GM23338 (cell line): ENCODE data around the gene IL22. TPM values are rescaled to one million over a fixed set of nuclear protein-coding genes. Genes with fewer than 3 reads are reported as not detected.

ENCODE experiments used
- ATAC-seq: fragments of 200-7000 bp; cut with Tn5 transposase; 3 replicates; pipeline ENCODE4 v1.9.1; 2020
- DNase-seq: peaks from one replicate; pipeline ENCODE4 v3.0.0-alpha.2; 2015; ENCODE audit warnings: low spot score
- H2AFZ ChIP-seq: fragments of 200-600 bp; sonication (generic); 2 replicates; pipeline ENCODE4 v1.8.0; 2016; ENCODE audit warnings: antibody characterized with exemption, mild to moderate bottlenecking, moderate library complexity
- H3F3A ChIP-seq: fragments of 200-600 bp; sonication (generic); replicated peaks from 2 replicates; pipeline ENCODE4 v1.8.0; 2017; ENCODE audit warnings: antibody characterized with exemption, mixed run types, low read depth
- H3K27ac ChIP-seq: fragments of 200-600 bp; sonication (generic); 2 replicates; pipeline ENCODE4 v1.6.1; 2016; ENCODE audit warnings: low read depth
- H3K27me3 ChIP-seq: fragments of 200-600 bp; sonication (generic); 2 replicates; pipeline ENCODE4 v1.8.0; 2016; ENCODE audit warnings: mild to moderate bottlenecking, mixed run types, moderate library complexity; ENCODE audit not compliant: insufficient read depth
- H3K36me3 ChIP-seq: fragments of 200-600 bp; sonication (generic); 2 replicates; pipeline ENCODE4 v1.8.0; 2016; ENCODE audit warnings: mild to moderate bottlenecking; ENCODE audit not compliant: insufficient read depth
- H3K4me1 ChIP-seq: fragments of 200-600 bp; sonication (generic); 2 replicates; pipeline ENCODE4 v1.8.0; 2016; ENCODE audit warnings: mild to moderate bottlenecking, moderate library complexity; ENCODE audit not compliant: insufficient read depth
- H3K4me2 ChIP-seq: fragments of 200-600 bp; sonication (generic); 2 replicates; pipeline ENCODE4 v1.7.1; 2017; ENCODE audit warnings: mixed run types
- H3K4me3 ChIP-seq: fragments of 200-600 bp; sonication (generic); 2 replicates; pipeline ENCODE4 v1.6.1; 2016; ENCODE audit warnings: mixed run types
- H3K79me2 ChIP-seq: fragments of 200-600 bp; sonication (generic); replicated peaks from 2 replicates; pipeline ENCODE4 v1.8.0; 2017; ENCODE audit warnings: mild to moderate bottlenecking; ENCODE audit not compliant: insufficient read depth
- H3K9me2 ChIP-seq: fragments of 200-600 bp; sonication (generic); 2 replicates; pipeline ENCODE4 v1.8.0; 2017; ENCODE audit not compliant: insufficient read depth
- H4K20me1 ChIP-seq: fragments of 200-600 bp; sonication (generic); replicated peaks from 2 replicates; pipeline ENCODE4 v1.8.0; 2017; ENCODE audit warnings: mild to moderate bottlenecking; ENCODE audit not compliant: insufficient read depth
- H3K27ac Mint-ChIP-seq: 2 replicates; pipeline ENCODE4 v1.8.0; 2020; ENCODE audit warnings: inconsistent platforms, mild to moderate bottlenecking, moderate library complexity, mixed read lengths
- H3K27me3 Mint-ChIP-seq: 3 replicates; pipeline ENCODE4 v1.8.0; 2022; ENCODE audit warnings: low read depth, mild to moderate bottlenecking, moderate library complexity, mixed read lengths, inconsistent platforms; ENCODE audit not compliant: insufficient read depth, poor library complexity
- H3K36me3 Mint-ChIP-seq: 3 replicates; pipeline ENCODE4 v1.8.0; 2021; ENCODE audit warnings: low read depth, mild to moderate bottlenecking, inconsistent platforms, moderate library complexity, mixed read lengths
- H3K4me1 Mint-ChIP-seq: 3 replicates; pipeline ENCODE4 v1.8.0; 2020; ENCODE audit warnings: mild to moderate bottlenecking, inconsistent platforms, mixed read lengths
- H3K4me3 Mint-ChIP-seq: 3 replicates; pipeline ENCODE4 v1.8.0; 2021; ENCODE audit warnings: moderate library complexity, mild to moderate bottlenecking, inconsistent platforms, mixed read lengths
- H3K9me3 Mint-ChIP-seq: 3 replicates; pipeline ENCODE4 v1.8.0; 2020; ENCODE audit warnings: moderate library complexity, mild to moderate bottlenecking, inconsistent platforms, mixed read lengths
- CREB1 ChIP-seq: fragments of 250-450 bp; sonication (Bioruptor Pico); IDR thresholded peaks from 2 replicates; pipeline ENCODE4 v1.5.0; 2020; ENCODE audit warnings: low read depth, mild to moderate bottlenecking, moderate library complexity
- CTCF ChIP-seq, 2 experiments: fragments of 200-600 bp in 1 of 2; sonication (generic) in 1 of 2; conservative IDR thresholded peaks; 2 replicates each; pipeline versions ENCODE4 v1.5.1 to v1.6.1; 2016 to 2017; ENCODE audit warnings: antibody characterized with exemption in 2 of 2, low read depth in 2 of 2, mild to moderate bottlenecking in 2 of 2, moderate library complexity in 1 of 2
- ETS1 ChIP-seq: IDR thresholded peaks from 2 replicates; pipeline ENCODE4 v1.6.1; 2016; ENCODE audit warnings: antibody characterized with exemption
- EZH2 ChIP-seq: fragments of 200-600 bp; sonication (generic); IDR thresholded peaks from one replicate; pipeline ENCODE4 v1.8.0; 2017; ENCODE audit warnings: antibody characterized with exemption, mild to moderate bottlenecking, low read depth; ENCODE audit not compliant: unreplicated experiment
- EZH2phosphoT487 ChIP-seq: fragments of 200-600 bp; sonication (generic); IDR thresholded peaks from one replicate; pipeline ENCODE4 v1.8.1; 2018; ENCODE audit warnings: antibody characterized with exemption; ENCODE audit not compliant: unreplicated experiment
- JUNB ChIP-seq: IDR thresholded peaks from one replicate; pipeline ENCODE4 v1.6.1; 2016; ENCODE audit warnings: antibody characterized with exemption; ENCODE audit not compliant: unreplicated experiment
- NANOG ChIP-seq: IDR thresholded peaks from 2 replicates; pipeline ENCODE4 v1.6.1; 2016; ENCODE audit warnings: antibody characterized with exemption, borderline replicate concordance
- POLR2AphosphoS5 ChIP-seq: IDR thresholded peaks from 2 replicates; pipeline ENCODE4 v1.6.1; 2016; ENCODE audit warnings: antibody characterized with exemption, low read depth
- STAT1 ChIP-seq: IDR thresholded peaks from one replicate; pipeline ENCODE4 v1.6.1; 2016; ENCODE audit warnings: antibody characterized with exemption; ENCODE audit not compliant: unreplicated experiment
- ZNF114 ChIP-seq: fragments of 250-450 bp; sonication (Bioruptor Pico); IDR thresholded peaks from 2 replicates; pipeline ENCODE4 v1.5.0; 2020; ENCODE audit warnings: mild to moderate bottlenecking, moderate library complexity
- ZNF331 ChIP-seq: fragments of 250-450 bp; sonication (Bioruptor Pico); IDR thresholded peaks from 2 replicates; pipeline ENCODE4 v1.5.0; 2020; ENCODE audit warnings: low read depth, mild to moderate bottlenecking, moderate library complexity
- ZNF462 ChIP-seq: fragments of 250-450 bp; sonication (Bioruptor Pico); IDR thresholded peaks from 2 replicates; pipeline ENCODE4 v1.5.0; 2020; ENCODE audit warnings: mild to moderate bottlenecking, moderate library complexity
- polyA plus RNA-seq: library from polyadenylated mRNA; unstranded; fragments of >200 nt; fragmentation: Nextera tagmentation; extraction: Ambion mirVana; gene quantifications from 2 replicates; pipeline ENCODE4 v1.2.1, GENCODE V29; 2016
- total RNA-seq: library from RNA; depleted of rRNA; stranded (reverse); fragments of >200 nt; shearing (Covaris generic); gene quantifications from 2 replicates; pipeline ENCODE4 v1.2.3, GENCODE V29; 2014
- TF ChIP-seq, protein P1 (sequence below): IDR thresholded peaks from one replicate; pipeline ENCODE4 v1.6.1; 2018; ENCODE audit warnings: antibody characterized with exemption; ENCODE audit not compliant: unreplicated experiment

Gene IL22
- total and polyA plus RNA-seq, 2 experiments from 2014 or later: not detected

DNA sequence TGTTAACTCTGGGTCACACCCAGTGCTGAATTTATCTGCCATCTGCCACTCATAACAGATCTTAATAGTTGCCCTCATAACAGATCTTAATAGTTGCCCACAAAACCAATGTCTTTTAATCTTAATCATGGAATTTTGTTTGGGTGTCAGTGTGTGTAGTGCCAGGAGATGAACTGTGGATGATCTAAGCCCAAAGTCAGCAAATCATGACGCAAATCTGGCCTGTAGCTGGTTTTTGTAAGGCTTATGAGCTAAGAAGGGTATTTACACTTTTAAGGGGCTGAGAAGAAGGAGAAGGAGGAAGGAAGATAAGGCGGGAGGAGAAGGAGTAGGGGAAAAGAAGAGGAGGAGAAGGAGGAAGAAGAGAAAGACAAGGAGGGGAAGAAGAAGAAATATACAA is 17.8 kb downstream of the IL22 start:
- Mint-ChIP-seq H3K4me3 (no peak overlapping the region), H3K9me3 (no peaks in the 10 kb centered on the region), H3K27ac (no peak overlapping the region), H3K4me1 (no peaks in the 10 kb centered on the region; the same call in 1 of the 3 replicates), H3K27me3 (no peaks in the 10 kb centered on the region), H3K36me3 (no peaks in the 10 kb centered on the region)
- Histone ChIP-seq H3K36me3 (no peaks in the 10 kb centered on the region), H3K9me2 (no peaks in the 10 kb centered on the region), H3K4me3 (no peak overlapping the region), H4K20me1 (no peaks in the 10 kb centered on the region), H3K4me1 (no peaks in the 10 kb centered on the region), H3K79me2 (no peaks in the 10 kb centered on the region), H3K27ac (no peak overlapping the region), H3K4me2 (no peak overlapping the region), H2AFZ (no peak overlapping the region), H3K27me3 (no peaks in the 10 kb centered on the region), H3F3A (no peaks in the 10 kb centered on the region)
- DNase-seq (no peak), ATAC-seq (no peak)
- TF ChIP-seq CTCF (conservative IDR thresholded peaks at IDR 0.05; ENCODE audit: low read depth in 2 of 2): no peak
- TF ChIP-seq, protein P1, sequence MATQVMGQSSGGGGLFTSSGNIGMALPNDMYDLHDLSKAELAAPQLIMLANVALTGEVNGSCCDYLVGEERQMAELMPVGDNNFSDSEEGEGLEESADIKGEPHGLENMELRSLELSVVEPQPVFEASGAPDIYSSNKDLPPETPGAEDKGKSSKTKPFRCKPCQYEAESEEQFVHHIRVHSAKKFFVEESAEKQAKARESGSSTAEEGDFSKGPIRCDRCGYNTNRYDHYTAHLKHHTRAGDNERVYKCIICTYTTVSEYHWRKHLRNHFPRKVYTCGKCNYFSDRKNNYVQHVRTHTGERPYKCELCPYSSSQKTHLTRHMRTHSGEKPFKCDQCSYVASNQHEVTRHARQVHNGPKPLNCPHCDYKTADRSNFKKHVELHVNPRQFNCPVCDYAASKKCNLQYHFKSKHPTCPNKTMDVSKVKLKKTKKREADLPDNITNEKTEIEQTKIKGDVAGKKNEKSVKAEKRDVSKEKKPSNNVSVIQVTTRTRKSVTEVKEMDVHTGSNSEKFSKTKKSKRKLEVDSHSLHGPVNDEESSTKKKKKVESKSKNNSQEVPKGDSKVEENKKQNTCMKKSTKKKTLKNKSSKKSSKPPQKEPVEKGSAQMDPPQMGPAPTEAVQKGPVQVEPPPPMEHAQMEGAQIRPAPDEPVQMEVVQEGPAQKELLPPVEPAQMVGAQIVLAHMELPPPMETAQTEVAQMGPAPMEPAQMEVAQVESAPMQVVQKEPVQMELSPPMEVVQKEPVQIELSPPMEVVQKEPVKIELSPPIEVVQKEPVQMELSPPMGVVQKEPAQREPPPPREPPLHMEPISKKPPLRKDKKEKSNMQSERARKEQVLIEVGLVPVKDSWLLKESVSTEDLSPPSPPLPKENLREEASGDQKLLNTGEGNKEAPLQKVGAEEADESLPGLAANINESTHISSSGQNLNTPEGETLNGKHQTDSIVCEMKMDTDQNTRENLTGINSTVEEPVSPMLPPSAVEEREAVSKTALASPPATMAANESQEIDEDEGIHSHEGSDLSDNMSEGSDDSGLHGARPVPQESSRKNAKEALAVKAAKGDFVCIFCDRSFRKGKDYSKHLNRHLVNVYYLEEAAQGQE: no peak
- TF ChIP-seq JUNB: no peak
- TF ChIP-seq ETS1: no peak
- TF ChIP-seq STAT1: no peak
- no peak for TF ChIP-seq NANOG
- no peak for TF ChIP-seq ZNF114 (CRISPR knock-in tag)
- TF ChIP-seq ZNF462 (CRISPR knock-in tag): no peak
- TF ChIP-seq EZH2: no peak
- TF ChIP-seq POLR2AphosphoS5: no peak
- no peak for TF ChIP-seq EZH2phosphoT487
- no peak for TF ChIP-seq CREB1 (CRISPR knock-in tag)
- no peak for TF ChIP-seq ZNF331 (CRISPR knock-in tag)
